ENCODE measurements around the gene FRMD4A.

Gene FRMD4A

GRCh38 chr10:13637894-13638293 lies 692.8 kb downstream of the FRMD4A start:
- Mint-ChIP-seq H3K27me3 (no peaks in the 10 kb centered on the region), H3K4me3 (no peak overlapping the region), H3K9me3 (peaks cover 26 to 29% of the 10 kb centered on the region in 2 donors), H3K4me1 (no peaks in the 10 kb centered on the region), H3K27ac (no peak overlapping the region)
- ATAC-seq (no peak), DNase-seq (no peak)

- ATAC-seq (no peak), DNase-seq (no peak)
- H3K27me3 Mint-ChIP-seq = no peaks in the 10 kb centered on the region
- no peak overlapping the region for H3K4me3 Mint-ChIP-seq
- H3K9me3 Mint-ChIP-seq = peaks cover 21 to 23% of the 10 kb centered on the region in 2 donors
- no peak overlapping the region for H3K27ac Mint-ChIP-seq
- H3K4me1 Mint-ChIP-seq = no peaks in the 10 kb centered on the region
Measured at GRCh38 chr10:13637303-13637856, 693.3 kb downstream of the FRMD4A start.

- Mint-ChIP-seq H3K4me3 (no peak overlapping the region), H3K9me3 (peaks cover 15 to 17% of the 10 kb centered on the region in 2 donors), H3K4me1 (no peaks in the 10 kb centered on the region), H3K27ac (peak overlapping the region in 1 of 2 donors; percentile 36), H3K27me3 (no peaks in the 10 kb centered on the region)
- DNase-seq (no peak), ATAC-seq (no peak)
Measured at GRCh38 chr10:13636776-13637175, 693.9 kb downstream of the FRMD4A start.

- ATAC-seq (no peak), DNase-seq (no peak)
- no peak overlapping the region for H3K27ac Mint-ChIP-seq
- H3K9me3 Mint-ChIP-seq = no peaks in the 10 kb centered on the region
- no peak overlapping the region for H3K4me3 Mint-ChIP-seq
- no peaks in the 10 kb centered on the region for H3K4me1 Mint-ChIP-seq
- H3K27me3 Mint-ChIP-seq = no peaks in the 10 kb centered on the region
Measured at GRCh38 chr10:13634207-13634606, 696.5 kb downstream of the FRMD4A start.

GRCh38 chr10:13633689-13634088 lies 697.0 kb downstream of the FRMD4A start:
- Mint-ChIP-seq H3K4me3 (no peak overlapping the region), H3K4me1 (no peaks in the 10 kb centered on the region), H3K9me3 (no peaks in the 10 kb centered on the region), H3K27me3 (no peaks in the 10 kb centered on the region), H3K27ac (no peak overlapping the region)
- ATAC-seq = no peak
- DNase-seq = no peak

- H3K27ac Mint-ChIP-seq = peak overlapping the region in 1 of 2 donors; percentile 2
- no peak overlapping the region for H3K4me3 Mint-ChIP-seq
- ATAC-seq = no peak
- H3K27me3 Mint-ChIP-seq = no peaks in the 10 kb centered on the region
- H3K4me1 Mint-ChIP-seq = no peaks in the 10 kb centered on the region
- DNase-seq = no peak
- no peaks in the 10 kb centered on the region for H3K9me3 Mint-ChIP-seq
Measured at GRCh38 chr10:13632884-13633440, 697.8 kb downstream of the FRMD4A start.

GRCh38 chr10:13632440-13632839 lies 698.3 kb downstream of the FRMD4A start:
- Mint-ChIP-seq H3K9me3 (no peaks in the 10 kb centered on the region), H3K4me1 (no peaks in the 10 kb centered on the region), H3K27ac (no peak overlapping the region), H3K4me3 (no peak overlapping the region), H3K27me3 (no peaks in the 10 kb centered on the region)
- DNase-seq (no peak), ATAC-seq (no peak)

GRCh38 chr10:13631594-13631993 lies 699.1 kb downstream of the FRMD4A start:
- DNase-seq (no peak), ATAC-seq (no peak)
- no peak overlapping the region for H3K4me3 Mint-ChIP-seq
- no peaks in the 10 kb centered on the region for H3K27me3 Mint-ChIP-seq
- no peak overlapping the region for H3K27ac Mint-ChIP-seq
- no peaks in the 10 kb centered on the region for H3K4me1 Mint-ChIP-seq
- no peaks in the 10 kb centered on the region for H3K9me3 Mint-ChIP-seq

GRCh38 chr10:13630231-13630630 lies 700.5 kb downstream of the FRMD4A start:
- DNase-seq = no peak
- H3K4me3 Mint-ChIP-seq = no peak overlapping the region
- ATAC-seq = no peak

GRCh38 chr10:13629116-13629515 lies 701.6 kb downstream of the FRMD4A start:
- Mint-ChIP-seq H3K27ac (no peak overlapping the region), H3K27me3 (no peaks in the 10 kb centered on the region), H3K4me1 (no peaks in the 10 kb centered on the region), H3K4me3 (no peak overlapping the region), H3K9me3 (no peaks in the 10 kb centered on the region)
- DNase-seq = no peak
- ATAC-seq = no peak

More at GRCh38 chr10:13630231-13630630, 700.5 kb downstream of the FRMD4A start:
- no peak overlapping the region for H3K27ac Mint-ChIP-seq
- no peaks in the 10 kb centered on the region for H3K4me1 Mint-ChIP-seq
- no peaks in the 10 kb centered on the region for H3K9me3 Mint-ChIP-seq
- H3K27me3 Mint-ChIP-seq = no peaks in the 10 kb centered on the region

- DNase-seq = no peak
- no peak overlapping the region for H3K4me3 Mint-ChIP-seq
- no peak overlapping the region for H3K27ac Mint-ChIP-seq
- no peaks in the 10 kb centered on the region for H3K4me1 Mint-ChIP-seq
- no peak for ATAC-seq
- no peaks in the 10 kb centered on the region for H3K27me3 Mint-ChIP-seq
- H3K9me3 Mint-ChIP-seq = no peaks in the 10 kb centered on the region
Measured at GRCh38 chr10:13628661-13629060, 702.1 kb downstream of the FRMD4A start.

GRCh38 chr10:13627459-13628310 lies 703.0 kb downstream of the FRMD4A start:
- DNase-seq = no peak
- Mint-ChIP-seq H3K4me1 (no peaks in the 10 kb centered on the region), H3K27ac (no peak overlapping the region), H3K27me3 (no peaks in the 10 kb centered on the region), H3K9me3 (no peaks in the 10 kb centered on the region), H3K4me3 (no peak overlapping the region)
- ATAC-seq = no peak

GRCh38 chr10:13624630-13625029 lies 706.1 kb downstream of the FRMD4A start:
- no peaks in the 10 kb centered on the region for H3K27me3 Mint-ChIP-seq
- no peak for ATAC-seq

GRCh38 chr10:13621931-13622330 lies 708.8 kb downstream of the FRMD4A start:
- ATAC-seq (no peak), DNase-seq (no peak)
- Mint-ChIP-seq H3K9me3 (no peaks in the 10 kb centered on the region), H3K4me3 (no peak overlapping the region), H3K4me1 (no peaks in the 10 kb centered on the region), H3K27me3 (no peaks in the 10 kb centered on the region), H3K27ac (no peak overlapping the region)

More at GRCh38 chr10:13624630-13625029, 706.1 kb downstream of the FRMD4A start:
- Mint-ChIP-seq H3K27ac (no peak overlapping the region), H3K4me3 (no peak overlapping the region), H3K9me3 (no peaks in the 10 kb centered on the region), H3K4me1 (no peaks in the 10 kb centered on the region)
- DNase-seq = no peak

GRCh38 chr10:13617116-13617515 lies 713.6 kb downstream of the FRMD4A start:
- H3K9me3 Mint-ChIP-seq = no peaks in the 10 kb centered on the region
- no peaks in the 10 kb centered on the region for H3K27me3 Mint-ChIP-seq
- no peaks in the 10 kb centered on the region for H3K4me1 Mint-ChIP-seq
- ATAC-seq (no peak), DNase-seq (no peak)
- no peak overlapping the region for H3K4me3 Mint-ChIP-seq
- no peak overlapping the region for H3K27ac Mint-ChIP-seq

GRCh38 chr10:13615650-13616300 lies 714.9 kb downstream of the FRMD4A start:
- no peak for ATAC-seq
- H3K4me1 Mint-ChIP-seq = no peaks in the 10 kb centered on the region
- H3K27ac Mint-ChIP-seq = peak overlapping the region in 1 of 2 donors; percentile 91
- no peak for DNase-seq
- H3K27me3 Mint-ChIP-seq = no peaks in the 10 kb centered on the region
- H3K4me3 Mint-ChIP-seq = no peak overlapping the region
- no peaks in the 10 kb centered on the region for H3K9me3 Mint-ChIP-seq

All from stimulated activated naive CD8-positive, alpha-beta T cell treated with anti-CD3 and anti-CD28 coated beads, Interleukin-15, amount 100 ng/mL, for 72 hours (primary cell).